ENCODE results near the gene LMF1. TPM values are rescaled to one million over a fixed set of nuclear protein-coding genes. Genes with fewer than 3 reads are reported as not detected.

Gene LMF1
- total and polyA plus RNA-seq, 2 of the 8 experiments (the other 6 are each of a cell fraction or from before 2014, with no cell fraction given): 3.5 to 9.1 TPM

- Histone ChIP-seq H3K4me1 (replicated peaks in 1 of 4; ENCODE audit: control insufficient read depth in 3 of 4, insufficient read depth in 4 of 4, low read length in 3 of 4) (no peaks in the 10 kb centered on the region), H2BK5ac (ENCODE audit: low read depth, low read length) (no peak overlapping the region), H3K18ac (ENCODE audit: extremely low read depth, low read length) (no peak overlapping the region), H3K79me2 (ENCODE audit: control insufficient read depth in 1 of 2, insufficient read depth in 2 of 2, low read length in 2 of 2) (no peaks in the 10 kb centered on the region), H3K23ac (ENCODE audit: insufficient read length) (no peak overlapping the region), H4K20me1 (replicated peaks in 1 of 2; ENCODE audit: control insufficient read depth in 1 of 2, insufficient read depth in 2 of 2, low read length in 2 of 2) (no peaks in the 10 kb centered on the region), H3K56ac (replicated peaks; ENCODE audit: insufficient read length, low read depth, low read length) (no peak overlapping the region), H3K4ac (replicated peaks; ENCODE audit: insufficient read length, low read depth, low read length) (no peak overlapping the region), H2BK120ac (replicated peaks; ENCODE audit: low read depth, low read length) (no peak overlapping the region), H2BK15ac (ENCODE audit: low read length) (no peak overlapping the region), H3K4me3 (ENCODE audit: extremely low read depth in 1 of 4, insufficient read depth in 2 of 4, low read depth in 3 of 4, low read length in 4 of 4) (no peak overlapping the region), H2BK12ac (ENCODE audit: low read depth, low read length) (no peak overlapping the region), H3K79me1 (ENCODE audit: low read depth, low read length) (no peaks in the 10 kb centered on the region), H2AK5ac (ENCODE audit: low read depth, low read length) (no peak overlapping the region), H3K23me2 (ENCODE audit: low read depth, low read length) (no peaks in the 10 kb centered on the region), H4K5ac (ENCODE audit: insufficient read length, low read depth, low read length) (no peak overlapping the region), H3K9me3 (ENCODE audit: insufficient read depth in 2 of 2, low read depth in 1 of 2, low read length in 1 of 2) (peaks cover 0 to 29% of the 10 kb centered on the region in 2 experiments; a peak in 2 of 4 replicates), H3K14ac (ENCODE audit: insufficient read length) (no peak overlapping the region), H3K36me3 (ENCODE audit: control insufficient read depth in 2 of 4, insufficient read depth in 4 of 4, low read length in 3 of 4) (no peaks in the 10 kb centered on the region), H3K9ac (replicated peaks in 1 of 4; ENCODE audit: extremely low read depth in 1 of 4, low read depth in 3 of 4, low read length in 3 of 4) (no peak overlapping the region), H2AFZ (ENCODE audit: low read length) (no peak overlapping the region), H2BK20ac (ENCODE audit: low read length) (no peak overlapping the region), H3K4me2 (ENCODE audit: insufficient read depth in 1 of 2, low read depth in 2 of 2, low read length in 2 of 2) (no peak overlapping the region), H3K27ac (ENCODE audit: low read depth, low read length) (no peak overlapping the region), H4K91ac (replicated peaks; ENCODE audit: insufficient read length, low read length) (no peak overlapping the region), H3K27me3 (replicated peaks in 1 of 4; ENCODE audit: control insufficient read depth in 3 of 4, extremely low read depth in 1 of 4, insufficient read depth in 3 of 4, low read length in 3 of 4) (no peaks in the 10 kb centered on the region), H4K8ac (ENCODE audit: extremely low read depth, insufficient read depth, low read length) (no peak overlapping the region)
- FAIRE-seq (no peak), DNase-seq (ENCODE audit: low read depth in 1 of 2, low spot score in 2 of 2) (no peak)
- WGBS, 2 experiments (ENCODE audit: extremely low coverage in 1 of 2, insufficient coverage in 1 of 2, insufficient read length in 1 of 2, insufficient replicate concordance in 2 of 2, low coverage in 1 of 2, low lambda C conversion rate in 2 of 2, missing lambda C conversion rate in 1 of 2): 93% methylated on average over 15 of the region's 15 CpGs; no CpG with 5 or more reads in 1 of the 2 experiments
- TF ChIP-seq BACH1 (IDR thresholded peaks at IDR 0.05; ENCODE audit: low read length) (no peak), POU5F1 (IDR thresholded peaks at IDR 0.05; ENCODE audit: low read depth, low read length) (no peak), POLR2A (IDR thresholded peaks at IDR 0.05; ENCODE audit: control extremely low read depth in 1 of 2, low read depth in 2 of 2, low read length in 2 of 2) (no peak), KDM1A (IDR thresholded peaks at IDR 0.05; ENCODE audit: borderline replicate concordance, low read length) (no peak), ATF2 (IDR thresholded peaks at IDR 0.05; ENCODE audit: low read length) (no peak)
- CTCF ChIA-PET (ENCODE audit: partially characterized antibody): no interaction called here
- POLR2A ChIA-PET (ENCODE audit: partially characterized antibody): no interaction called here
These were observed 62.1 kb downstream of the LMF1 start for GRCh38 chr16:908526-909155.

Data from H1 (cell line).